ENCODE results near the gene ZSCAN22.

ZSCAN22 gene

DNA sequence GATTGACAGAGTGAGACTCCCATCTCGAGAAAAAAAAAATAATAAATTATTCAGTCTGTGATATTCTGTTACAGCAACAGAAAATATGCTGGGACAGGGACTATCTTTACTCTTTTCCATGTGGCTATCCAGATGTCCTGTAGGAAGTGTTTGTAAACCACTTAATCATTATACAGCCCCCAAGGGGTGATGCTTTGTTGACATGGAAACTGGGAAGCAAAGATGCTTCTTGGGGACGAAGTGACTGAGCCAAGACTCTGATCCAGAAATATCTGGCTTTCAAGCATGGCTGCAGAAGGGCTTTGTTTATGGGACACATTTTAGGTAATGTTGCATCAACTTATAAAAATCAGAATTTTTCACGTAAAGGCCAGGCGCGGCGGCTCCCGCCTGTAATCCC lies 42.6 kb upstream of the ZSCAN22 start:
- Histone ChIP-seq H3K4me2 (ENCODE audit: low read depth, low read length) (no peak overlapping the region), H3F3A (ENCODE audit: insufficient read depth, low read length) (no peaks in the 10 kb centered on the region), H3K9me3 (replicated peaks; ENCODE audit: insufficient read depth, low read length) (no peaks in the 10 kb centered on the region), H3K9me2 (replicated peaks; ENCODE audit: insufficient read depth, low read length) (no peaks in the 10 kb centered on the region), H2AFZ (ENCODE audit: low read length) (no peak overlapping the region), H3K27me3 (replicated peaks; ENCODE audit: insufficient read depth, low read length) (no peaks in the 10 kb centered on the region), H3K9ac (ENCODE audit: low read length) (no peak overlapping the region), H3K27ac (ENCODE audit: low read length) (no peak overlapping the region), H4K20me1 (ENCODE audit: insufficient read depth, low read length) (no peaks in the 10 kb centered on the region), H3K79me2 (ENCODE audit: low read length) (no peaks in the 10 kb centered on the region), H3K36me3 (replicated peaks; ENCODE audit: insufficient read depth, low read length) (no peaks in the 10 kb centered on the region), H3K4me3 (ENCODE audit: low read length) (no peak overlapping the region), H3K4me1 (ENCODE audit: low read length) (no peaks in the 10 kb centered on the region)
- no peak for TF ChIP-seq EZH2phosphoT487 (IDR thresholded peaks at IDR 0.05; ENCODE audit: low read length)
- no peak for TF ChIP-seq EZH2 (optimal IDR thresholded peaks at IDR 0.05; ENCODE audit: low read depth, low read length)
- TF ChIP-seq, protein P1, sequence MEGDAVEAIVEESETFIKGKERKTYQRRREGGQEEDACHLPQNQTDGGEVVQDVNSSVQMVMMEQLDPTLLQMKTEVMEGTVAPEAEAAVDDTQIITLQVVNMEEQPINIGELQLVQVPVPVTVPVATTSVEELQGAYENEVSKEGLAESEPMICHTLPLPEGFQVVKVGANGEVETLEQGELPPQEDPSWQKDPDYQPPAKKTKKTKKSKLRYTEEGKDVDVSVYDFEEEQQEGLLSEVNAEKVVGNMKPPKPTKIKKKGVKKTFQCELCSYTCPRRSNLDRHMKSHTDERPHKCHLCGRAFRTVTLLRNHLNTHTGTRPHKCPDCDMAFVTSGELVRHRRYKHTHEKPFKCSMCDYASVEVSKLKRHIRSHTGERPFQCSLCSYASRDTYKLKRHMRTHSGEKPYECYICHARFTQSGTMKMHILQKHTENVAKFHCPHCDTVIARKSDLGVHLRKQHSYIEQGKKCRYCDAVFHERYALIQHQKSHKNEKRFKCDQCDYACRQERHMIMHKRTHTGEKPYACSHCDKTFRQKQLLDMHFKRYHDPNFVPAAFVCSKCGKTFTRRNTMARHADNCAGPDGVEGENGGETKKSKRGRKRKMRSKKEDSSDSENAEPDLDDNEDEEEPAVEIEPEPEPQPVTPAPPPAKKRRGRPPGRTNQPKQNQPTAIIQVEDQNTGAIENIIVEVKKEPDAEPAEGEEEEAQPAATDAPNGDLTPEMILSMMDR (IDR thresholded peaks at IDR 0.05; ENCODE audit: low read length) = no peak
- no peak for DNase-seq

DNA sequence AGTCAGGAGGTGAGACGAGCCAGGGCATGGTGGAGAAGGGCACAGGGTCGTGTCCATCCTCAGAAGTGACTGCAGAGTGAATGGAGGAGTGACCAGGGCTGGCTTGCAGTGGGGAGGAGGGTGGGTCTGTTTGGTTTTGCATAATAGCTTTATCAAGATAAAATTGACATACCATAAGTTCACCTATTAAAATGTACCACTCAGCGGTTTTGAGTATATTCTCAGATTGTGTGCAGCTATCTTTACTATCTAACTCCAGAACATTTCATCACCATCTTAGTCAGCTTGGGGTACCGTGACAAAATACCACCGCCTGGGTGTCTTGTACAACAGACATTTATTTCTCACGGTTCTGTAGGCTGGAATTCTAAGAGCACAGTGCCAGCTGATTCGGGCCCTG lies 34.9 kb upstream of the ZSCAN22 start:
- Histone ChIP-seq H3K4me3 (ENCODE audit: low read length) (no peak overlapping the region), H4K20me1 (ENCODE audit: insufficient read depth, low read length) (no peaks in the 10 kb centered on the region), H3K9me3 (replicated peaks; ENCODE audit: insufficient read depth, low read length) (no peaks in the 10 kb centered on the region), H3K4me2 (ENCODE audit: low read depth, low read length) (no peak overlapping the region), H3K36me3 (replicated peaks; ENCODE audit: insufficient read depth, low read length) (no peaks in the 10 kb centered on the region), H3K9me2 (replicated peaks; ENCODE audit: insufficient read depth, low read length) (no peaks in the 10 kb centered on the region), H3K27me3 (replicated peaks; ENCODE audit: insufficient read depth, low read length) (no peaks in the 10 kb centered on the region), H2AFZ (ENCODE audit: low read length) (no peak overlapping the region), H3K9ac (ENCODE audit: low read length) (no peak overlapping the region), H3K4me1 (ENCODE audit: low read length) (no peaks in the 10 kb centered on the region), H3K27ac (ENCODE audit: low read length) (no peak overlapping the region), H3F3A (ENCODE audit: insufficient read depth, low read length) (no peaks in the 10 kb centered on the region), H3K79me2 (ENCODE audit: low read length) (no peaks in the 10 kb centered on the region)
- TF ChIP-seq EZH2phosphoT487 (IDR thresholded peaks at IDR 0.05; ENCODE audit: low read length) = no peak
- no peak for DNase-seq

DNA sequence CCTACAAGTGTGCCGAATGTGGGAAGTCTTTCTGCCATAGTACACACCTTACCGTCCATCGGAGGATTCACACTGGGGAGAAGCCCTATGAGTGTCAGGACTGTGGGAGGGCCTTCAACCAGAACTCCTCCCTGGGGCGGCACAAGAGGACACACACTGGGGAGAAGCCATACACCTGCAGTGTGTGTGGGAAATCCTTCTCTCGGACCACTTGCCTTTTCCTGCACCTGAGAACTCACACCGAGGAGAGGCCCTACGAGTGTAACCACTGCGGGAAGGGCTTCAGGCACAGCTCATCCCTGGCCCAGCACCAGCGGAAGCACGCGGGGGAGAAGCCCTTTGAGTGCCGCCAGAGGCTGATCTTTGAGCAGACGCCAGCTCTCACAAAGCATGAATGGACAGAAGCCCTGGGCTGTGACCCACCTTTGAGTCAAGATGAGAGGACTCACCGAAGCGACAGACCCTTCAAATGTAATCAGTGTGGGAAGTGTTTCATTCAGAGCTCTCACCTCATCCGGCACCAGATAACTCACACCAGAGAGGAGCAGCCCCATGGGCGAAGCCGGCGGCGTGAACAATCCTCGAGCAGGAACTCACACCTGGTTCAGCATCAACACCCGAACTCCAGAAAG lies 31.9 kb upstream of the ZSCAN22 start:
- Histone ChIP-seq H2AFZ (ENCODE audit: low read length) (no peak overlapping the region), H3F3A (ENCODE audit: insufficient read depth, low read length) (no peaks in the 10 kb centered on the region), H3K4me2 (ENCODE audit: low read depth, low read length) (no peak overlapping the region), H3K79me2 (ENCODE audit: low read length) (no peaks in the 10 kb centered on the region), H3K27ac (ENCODE audit: low read length) (no peak overlapping the region), H3K27me3 (replicated peaks; ENCODE audit: insufficient read depth, low read length) (no peaks in the 10 kb centered on the region), H3K9me3 (replicated peaks; ENCODE audit: insufficient read depth, low read length) (no peaks in the 10 kb centered on the region), H3K9me2 (replicated peaks; ENCODE audit: insufficient read depth, low read length) (no peaks in the 10 kb centered on the region), H3K9ac (ENCODE audit: low read length) (no peak overlapping the region), H4K20me1 (ENCODE audit: insufficient read depth, low read length) (no peaks in the 10 kb centered on the region), H3K36me3 (replicated peaks; ENCODE audit: insufficient read depth, low read length) (no peaks in the 10 kb centered on the region), H3K4me1 (ENCODE audit: low read length) (no peaks in the 10 kb centered on the region), H3K4me3 (ENCODE audit: low read length) (no peak overlapping the region)
- TF ChIP-seq EZH2 (optimal IDR thresholded peaks at IDR 0.05; ENCODE audit: low read depth, low read length) (no peak), EZH2phosphoT487 (IDR thresholded peaks at IDR 0.05; ENCODE audit: low read length) (no peak)
- TF ChIP-seq, protein P1 (IDR thresholded peaks at IDR 0.05; ENCODE audit: low read length) = no peak
- no peak for DNase-seq

DNA sequence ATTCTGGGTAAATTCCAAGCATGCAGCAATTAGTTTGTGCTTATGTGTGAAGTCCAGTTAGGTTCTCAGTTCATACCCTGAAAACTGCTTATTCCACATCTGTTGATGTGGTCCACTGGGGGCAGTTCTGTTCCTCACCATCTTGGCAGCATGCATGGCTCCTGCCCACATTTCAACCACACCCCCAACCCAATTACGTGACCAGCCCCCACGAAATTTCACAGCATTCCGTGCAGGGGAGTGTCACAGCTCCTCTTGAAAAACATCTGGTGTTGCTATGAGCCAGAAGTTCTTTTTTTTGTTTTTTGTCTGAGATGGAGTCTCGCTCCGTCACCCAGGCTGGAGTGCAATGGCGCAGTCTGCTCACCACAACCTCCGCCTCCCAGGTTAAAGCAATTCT lies 30.7 kb upstream of the ZSCAN22 start:
- no peaks in the 10 kb centered on the region for H3K36me3 ChIP-seq (replicated peaks; ENCODE audit: insufficient read depth, low read length)
- H3K4me3 ChIP-seq (ENCODE audit: low read length) = no peak overlapping the region
- no peak overlapping the region for H3K4me2 ChIP-seq (ENCODE audit: low read depth, low read length)
- H3K9ac ChIP-seq (ENCODE audit: low read length) = no peak overlapping the region
- no peaks in the 10 kb centered on the region for H3K9me3 ChIP-seq (replicated peaks; ENCODE audit: insufficient read depth, low read length)
- no peak overlapping the region for H2AFZ ChIP-seq (ENCODE audit: low read length)
- no peaks in the 10 kb centered on the region for H3K79me2 ChIP-seq (ENCODE audit: low read length)
- H3K4me1 ChIP-seq (ENCODE audit: low read length) = no peaks in the 10 kb centered on the region
- TF ChIP-seq, protein P1 (IDR thresholded peaks at IDR 0.05; ENCODE audit: low read length) = no peak
- TF ChIP-seq EZH2phosphoT487 (IDR thresholded peaks at IDR 0.05; ENCODE audit: low read length) = no peak
- TF ChIP-seq EZH2 (optimal IDR thresholded peaks at IDR 0.05; ENCODE audit: low read depth, low read length) = no peak
- no peaks in the 10 kb centered on the region for H4K20me1 ChIP-seq (ENCODE audit: insufficient read depth, low read length)
- no peaks in the 10 kb centered on the region for H3K27me3 ChIP-seq (replicated peaks; ENCODE audit: insufficient read depth, low read length)
- no peak for DNase-seq
- no peak overlapping the region for H3K27ac ChIP-seq (ENCODE audit: low read length)
- H3K9me2 ChIP-seq (replicated peaks; ENCODE audit: insufficient read depth, low read length) = no peaks in the 10 kb centered on the region
- no peaks in the 10 kb centered on the region for H3F3A ChIP-seq (ENCODE audit: insufficient read depth, low read length)
